Measurements from ENCODE around the gene TMEM161B.

The TMEM161B gene

GRCh38 chr5:88158056-88158455 is 110.6 kb downstream of the TMEM161B start:
- ATAC-seq: no peak
- TF ChIP-seq PPARA (CRISPR knock-in tag; IDR thresholded peaks at IDR 0.05; ENCODE audit: borderline replicate concordance) (no peak), TOX (CRISPR knock-in tag; IDR thresholded peaks at IDR 0.05; ENCODE audit: borderline replicate concordance) (no peak), ARNTL (CRISPR knock-in tag; IDR thresholded peaks at IDR 0.05; ENCODE audit: borderline replicate concordance, low read depth) (no peak), SNAI2 (CRISPR knock-in tag; IDR thresholded peaks at IDR 0.05) (no peak), TCF4 (CRISPR knock-in tag; IDR thresholded peaks at IDR 0.05; ENCODE audit: borderline replicate concordance) (no peak), RARB (CRISPR knock-in tag; IDR thresholded peaks at IDR 0.05) (no peak), TSHZ2 (CRISPR knock-in tag; IDR thresholded peaks at IDR 0.05) (no peak), ZFP30 (CRISPR knock-in tag; IDR thresholded peaks at IDR 0.05) (no peak), CSDC2 (CRISPR knock-in tag; IDR thresholded peaks at IDR 0.05) (no peak), POU6F1 (CRISPR knock-in tag; IDR thresholded peaks at IDR 0.05; ENCODE audit: borderline replicate concordance, low read depth) (no peak), GLIS3 (CRISPR knock-in tag; IDR thresholded peaks at IDR 0.05) (no peak), CREB5 (CRISPR knock-in tag; IDR thresholded peaks at IDR 0.05; ENCODE audit: low read depth) (no peak), OSR1 (CRISPR knock-in tag; IDR thresholded peaks at IDR 0.05) (no peak)

- TF ChIP-seq ARNTL (CRISPR knock-in tag; IDR thresholded peaks at IDR 0.05; ENCODE audit: borderline replicate concordance, low read depth) (no peak), ZNF565 (CRISPR knock-in tag; conservative IDR thresholded peaks at IDR 0.05; ENCODE audit: low read depth) (no peak), ZNF8 (CRISPR knock-in tag; IDR thresholded peaks at IDR 0.05) (no peak), ZFP30 (CRISPR knock-in tag; IDR thresholded peaks at IDR 0.05) (no peak), ZFP3 (CRISPR knock-in tag; IDR thresholded peaks at IDR 0.05) (no peak), TSHZ2 (CRISPR knock-in tag; IDR thresholded peaks at IDR 0.05) (no peak), SNAI2 (CRISPR knock-in tag; IDR thresholded peaks at IDR 0.05) (no peak), ZNF70 (CRISPR knock-in tag; IDR thresholded peaks at IDR 0.05) (no peak), ISL1 (CRISPR knock-in tag; IDR thresholded peaks at IDR 0.05) (no peak), POU6F1 (CRISPR knock-in tag; IDR thresholded peaks at IDR 0.05; ENCODE audit: borderline replicate concordance, low read depth) (no peak), GLIS3 (CRISPR knock-in tag; IDR thresholded peaks at IDR 0.05) (no peak), ZC3H10 (CRISPR knock-in tag; IDR thresholded peaks at IDR 0.05) (no peak), BACH2 (CRISPR knock-in tag; IDR thresholded peaks at IDR 0.05; ENCODE audit: borderline replicate concordance) (no peak), PATZ1 (CRISPR knock-in tag; IDR thresholded peaks at IDR 0.05; ENCODE audit: borderline replicate concordance) (no peak), CSDC2 (CRISPR knock-in tag; IDR thresholded peaks at IDR 0.05) (no peak)
- no peak for ATAC-seq
These were observed 113.8 kb downstream of the TMEM161B start for GRCh38 chr5:88154891-88155290.
